ENCODE measurements around the gene UBASH3B.

UBASH3B gene

DNA sequence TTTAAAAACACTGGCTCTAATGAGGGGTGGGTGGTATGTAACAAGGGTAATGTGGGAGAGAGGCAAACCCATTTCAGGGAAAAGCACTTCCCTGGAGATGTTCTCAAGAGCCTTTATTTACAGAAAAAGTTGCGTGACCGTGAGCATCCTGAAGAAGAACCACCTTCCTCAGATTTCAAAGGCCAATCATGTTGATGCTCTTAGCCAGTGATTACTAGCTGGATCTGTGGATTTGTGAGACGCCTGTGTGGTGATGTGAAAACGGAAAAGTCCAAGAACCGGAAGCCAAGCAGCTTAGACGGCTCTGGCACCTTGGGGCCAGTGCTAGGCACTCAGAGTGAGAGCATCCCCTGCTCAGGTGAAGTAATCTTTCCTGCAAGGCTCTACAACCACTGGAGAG is 12.6 kb upstream of the UBASH3B start:
- no peak for DNase-seq (ENCODE audit: extremely low spot score)
- ChIA-PET POLR2A (no interaction called here), CTCF (no interaction called here)
- TF ChIP-seq FOXK2 (IDR thresholded peaks at IDR 0.05) = no peak
- TF ChIP-seq ARNT (IDR thresholded peaks at IDR 0.05) = no peak
- TF ChIP-seq, protein P1, sequence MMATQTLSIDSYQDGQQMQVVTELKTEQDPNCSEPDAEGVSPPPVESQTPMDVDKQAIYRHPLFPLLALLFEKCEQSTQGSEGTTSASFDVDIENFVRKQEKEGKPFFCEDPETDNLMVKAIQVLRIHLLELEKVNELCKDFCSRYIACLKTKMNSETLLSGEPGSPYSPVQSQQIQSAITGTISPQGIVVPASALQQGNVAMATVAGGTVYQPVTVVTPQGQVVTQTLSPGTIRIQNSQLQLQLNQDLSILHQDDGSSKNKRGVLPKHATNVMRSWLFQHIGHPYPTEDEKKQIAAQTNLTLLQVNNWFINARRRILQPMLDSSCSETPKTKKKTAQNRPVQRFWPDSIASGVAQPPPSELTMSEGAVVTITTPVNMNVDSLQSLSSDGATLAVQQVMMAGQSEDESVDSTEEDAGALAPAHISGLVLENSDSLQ (IDR thresholded peaks at IDR 0.05) = no peak
- no peak for TF ChIP-seq LEF1 (IDR thresholded peaks at IDR 0.05; ENCODE audit: borderline replicate concordance)
- no peak for TF ChIP-seq FOXA1 (IDR thresholded peaks at IDR 0.05)

DNA sequence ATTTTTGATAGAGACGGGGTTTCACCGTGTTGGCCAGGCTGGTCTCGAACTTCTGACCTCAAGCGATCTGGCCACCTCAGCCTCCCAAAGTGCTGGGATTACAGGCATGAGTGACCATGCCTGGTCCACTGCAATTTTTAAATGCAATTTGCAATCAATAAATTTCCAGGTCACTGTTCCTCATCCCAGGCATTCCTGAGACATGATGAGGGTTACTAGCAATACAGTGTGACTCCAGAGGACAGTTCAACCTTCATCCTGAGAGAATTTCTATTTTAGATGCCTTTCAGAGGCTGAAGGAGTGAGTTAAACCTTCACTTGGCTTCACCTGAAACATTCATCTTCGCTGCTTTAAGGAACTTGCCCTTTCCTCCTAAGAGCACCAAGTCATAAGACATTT is 9.7 kb upstream of the UBASH3B start:
- ChIA-PET POLR2A (no interaction called here), CTCF (no interaction called here)
- no peak for DNase-seq (ENCODE audit: extremely low spot score)
- TF ChIP-seq FOXA1 (IDR thresholded peaks at IDR 0.05) (no peak), ARNT (IDR thresholded peaks at IDR 0.05) (no peak), FOXM1 (IDR thresholded peaks at IDR 0.05; ENCODE audit: borderline replicate concordance) (no peak), LEF1 (IDR thresholded peaks at IDR 0.05; ENCODE audit: borderline replicate concordance) (no peak), TARDBP (IDR thresholded peaks at IDR 0.05) (no peak), FOXK2 (IDR thresholded peaks at IDR 0.05) (no peak), ZNF384 (IDR thresholded peaks at IDR 0.05) (no peak), HDGF (IDR thresholded peaks at IDR 0.05; ENCODE audit: borderline replicate concordance) (no peak), L3MBTL2 (conservative IDR thresholded peaks at IDR 0.05) (no peak), ELF4 (IDR thresholded peaks at IDR 0.05) (no peak), BHLHE40 (IDR thresholded peaks at IDR 0.05; ENCODE audit: borderline replicate concordance) (no peak)

DNA sequence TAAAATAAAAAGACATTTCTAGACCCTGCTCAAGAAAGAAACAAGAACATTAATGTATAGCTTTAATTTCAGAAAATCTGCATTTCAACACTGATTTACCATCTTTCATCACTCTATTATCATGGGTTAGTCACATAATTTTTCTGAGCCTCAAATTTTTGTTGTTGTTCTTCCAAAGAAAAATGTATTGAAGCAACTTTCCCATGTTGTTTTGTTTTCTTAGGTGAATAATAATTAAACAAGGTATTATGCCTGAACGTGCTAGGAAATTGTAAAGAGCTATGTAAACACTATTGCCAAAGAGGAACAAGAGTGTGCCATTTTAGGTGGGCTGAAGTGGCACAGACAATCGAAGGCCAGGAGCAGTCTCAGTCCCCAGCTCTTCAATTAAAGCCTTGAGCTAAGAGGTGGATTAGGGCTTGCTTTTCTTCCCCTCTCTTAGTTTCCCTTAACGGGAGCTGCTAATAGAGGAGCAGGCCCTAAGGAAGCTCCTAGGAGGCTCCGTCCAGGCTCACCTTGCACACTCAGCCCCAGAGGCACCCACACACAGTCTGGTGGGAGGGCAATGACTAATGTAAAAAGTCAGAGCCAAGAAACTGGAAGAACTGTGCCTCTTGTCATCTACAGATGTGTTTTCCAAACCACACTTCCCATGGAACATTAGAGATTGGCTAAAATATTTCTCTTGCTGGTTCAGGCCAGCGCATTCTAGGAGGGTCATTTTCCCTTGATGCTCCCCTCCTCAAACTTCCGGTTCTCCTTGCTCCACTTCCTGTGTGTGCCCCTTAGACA is 8.8 kb upstream of the UBASH3B start:
- POLR2A ChIA-PET = interaction anchor here (1.8 kb wide), 1 partner anchor 9 kb away, joined by 8 read pairs; the partner anchor contains the start of gene UBASH3B
- CTCF ChIA-PET = no interaction called here
- DNase-seq (ENCODE audit: extremely low spot score) = no peak
- TF ChIP-seq ZNF384 (IDR thresholded peaks at IDR 0.05) = no peak
- TF ChIP-seq, protein P1 (IDR thresholded peaks at IDR 0.05) = no peak
- TF ChIP-seq FOXK2 (IDR thresholded peaks at IDR 0.05) = no peak
- no peak for TF ChIP-seq BHLHE40 (IDR thresholded peaks at IDR 0.05; ENCODE audit: borderline replicate concordance)
- TF ChIP-seq LEF1 (IDR thresholded peaks at IDR 0.05; ENCODE audit: borderline replicate concordance) = no peak
- no peak for TF ChIP-seq CTBP1 (IDR thresholded peaks at IDR 0.05; ENCODE audit: borderline replicate concordance)
- no peak for TF ChIP-seq TARDBP (IDR thresholded peaks at IDR 0.05)
- TF ChIP-seq ARNT (IDR thresholded peaks at IDR 0.05) = no peak
- TF ChIP-seq NFRKB (IDR thresholded peaks at IDR 0.05) = no peak

DNA sequence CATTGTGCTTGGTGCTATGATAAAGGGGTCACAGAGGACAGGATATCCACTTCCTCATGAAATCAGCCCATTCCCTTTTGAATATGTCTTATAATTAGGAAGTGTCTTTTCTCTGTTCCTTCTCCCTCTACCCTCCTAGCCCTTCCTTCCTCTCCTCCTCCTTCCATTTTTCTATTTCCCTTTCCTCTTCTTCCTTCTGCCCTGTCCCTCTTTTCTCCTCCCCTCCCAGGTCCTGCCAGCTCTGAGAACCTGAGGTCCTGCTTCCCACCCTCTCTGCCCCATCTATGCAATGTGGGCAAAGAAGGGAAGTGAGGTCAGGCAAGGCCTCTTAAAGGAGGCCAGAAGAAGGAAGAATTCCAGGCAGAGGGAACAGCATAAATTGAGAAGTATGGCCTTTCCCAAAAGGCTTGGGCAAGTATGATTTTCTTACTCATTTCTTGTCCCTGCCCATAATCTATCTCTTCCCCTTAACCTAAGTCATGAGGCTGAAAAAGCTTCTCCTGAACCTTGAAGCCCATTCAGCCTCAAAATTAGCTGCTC is 7.7 kb upstream of the UBASH3B start:
- CTCF ChIA-PET = interaction anchor here (0.6 kb wide), 1 partner anchor 136 kb away, joined by 7 read pairs; no protein-coding TSS in a partner anchor
- POLR2A ChIA-PET = interaction anchor here (1.8 kb wide), 1 partner anchor 8 kb away, joined by 8 read pairs; the partner anchor contains the start of gene UBASH3B
- DNase-seq (ENCODE audit: extremely low spot score) = no peak
- TF ChIP-seq CTBP1 (IDR thresholded peaks at IDR 0.05; ENCODE audit: borderline replicate concordance) (no peak), HDGF (IDR thresholded peaks at IDR 0.05; ENCODE audit: borderline replicate concordance) (no peak), FOXA1 (IDR thresholded peaks at IDR 0.05) (no peak), ZNF384 (IDR thresholded peaks at IDR 0.05) (no peak), TARDBP (IDR thresholded peaks at IDR 0.05) (no peak), SP1 (IDR thresholded peaks at IDR 0.05) (no peak), BHLHE40 (IDR thresholded peaks at IDR 0.05; ENCODE audit: borderline replicate concordance) (no peak), NFRKB (IDR thresholded peaks at IDR 0.05) (no peak), ARNT (IDR thresholded peaks at IDR 0.05) (no peak), SUZ12 (IDR thresholded peaks at IDR 0.05) (no peak), FOXM1 (IDR thresholded peaks at IDR 0.05; ENCODE audit: borderline replicate concordance) (no peak), L3MBTL2 (conservative IDR thresholded peaks at IDR 0.05) (no peak), FOXK2 (IDR thresholded peaks at IDR 0.05) (no peak), LEF1 (IDR thresholded peaks at IDR 0.05; ENCODE audit: borderline replicate concordance) (no peak), ELF4 (IDR thresholded peaks at IDR 0.05) (no peak)
- TF ChIP-seq, protein P1 (IDR thresholded peaks at IDR 0.05) = no peak

DNA sequence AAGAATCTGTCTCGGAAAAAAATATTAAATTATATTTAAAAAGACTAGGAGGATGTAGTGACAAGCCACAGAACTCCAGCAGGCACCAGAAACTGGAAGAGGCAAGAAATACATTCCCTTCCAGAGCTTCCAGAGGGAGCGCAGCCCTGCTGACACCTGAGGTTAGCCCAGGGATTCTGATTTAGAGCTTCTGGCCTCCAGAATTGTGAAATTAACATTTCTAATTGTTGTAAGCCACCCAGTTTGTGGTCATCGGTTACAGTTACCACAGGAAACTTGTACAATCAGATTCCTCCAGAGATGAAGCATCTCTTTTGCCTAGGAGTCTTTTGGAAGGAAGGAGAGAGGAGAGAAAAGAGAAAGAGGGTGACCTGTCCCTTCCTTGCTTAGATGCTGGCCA is 6.4 kb upstream of the UBASH3B start:
- CTCF ChIA-PET = no interaction called here
- no peak for TF ChIP-seq HDGF (IDR thresholded peaks at IDR 0.05; ENCODE audit: borderline replicate concordance)
- TF ChIP-seq SP1 (IDR thresholded peaks at IDR 0.05) = no peak
- no peak for TF ChIP-seq L3MBTL2 (conservative IDR thresholded peaks at IDR 0.05)
- TF ChIP-seq ARNT (IDR thresholded peaks at IDR 0.05) = no peak
- TF ChIP-seq FOXA1 (IDR thresholded peaks at IDR 0.05) = no peak
- TF ChIP-seq FOXM1 (IDR thresholded peaks at IDR 0.05; ENCODE audit: borderline replicate concordance) = no peak
- TF ChIP-seq, protein P1 (IDR thresholded peaks at IDR 0.05) = no peak
- no peak for TF ChIP-seq ELF4 (IDR thresholded peaks at IDR 0.05)
- no peak for TF ChIP-seq NFRKB (IDR thresholded peaks at IDR 0.05)
- TF ChIP-seq LEF1 (IDR thresholded peaks at IDR 0.05; ENCODE audit: borderline replicate concordance) = no peak
- no peak for TF ChIP-seq SUZ12 (IDR thresholded peaks at IDR 0.05)
- TF ChIP-seq ZNF384 (IDR thresholded peaks at IDR 0.05) = no peak
- TF ChIP-seq CTBP1 (IDR thresholded peaks at IDR 0.05; ENCODE audit: borderline replicate concordance) = no peak
- TF ChIP-seq TARDBP (IDR thresholded peaks at IDR 0.05) = no peak
- no peak for DNase-seq (ENCODE audit: extremely low spot score)
- POLR2A ChIA-PET = no interaction called here

All from HEK293T (cell line).